AG10803 (cell line): ENCODE measurements around the gene TMA7.
"Not testable (repeated sequence)": the region's sequence is repeated elsewhere in the genome, so short reads cannot be mapped to it uniquely, and the experiment has no call there.

ENCODE experiments used
- DNase-seq: peaks from one replicate; pipeline ENCODE4 v3.0.0; 2010; ENCODE audit warnings: low read depth
- H3K4me3 ChIP-seq: 2 replicates; pipeline ENCODE4 v1.5.1; 2011; ENCODE audit warnings: mild to moderate bottlenecking, low read length, control low read depth
- TF ChIP-seq, protein P1 (sequence below): conservative IDR thresholded peaks from 2 replicates; pipeline ENCODE4 v1.5.1; 2011; ENCODE audit warnings: mild to moderate bottlenecking, low read length, control low read depth, inconsistent platforms

TMA7 gene

DNA sequence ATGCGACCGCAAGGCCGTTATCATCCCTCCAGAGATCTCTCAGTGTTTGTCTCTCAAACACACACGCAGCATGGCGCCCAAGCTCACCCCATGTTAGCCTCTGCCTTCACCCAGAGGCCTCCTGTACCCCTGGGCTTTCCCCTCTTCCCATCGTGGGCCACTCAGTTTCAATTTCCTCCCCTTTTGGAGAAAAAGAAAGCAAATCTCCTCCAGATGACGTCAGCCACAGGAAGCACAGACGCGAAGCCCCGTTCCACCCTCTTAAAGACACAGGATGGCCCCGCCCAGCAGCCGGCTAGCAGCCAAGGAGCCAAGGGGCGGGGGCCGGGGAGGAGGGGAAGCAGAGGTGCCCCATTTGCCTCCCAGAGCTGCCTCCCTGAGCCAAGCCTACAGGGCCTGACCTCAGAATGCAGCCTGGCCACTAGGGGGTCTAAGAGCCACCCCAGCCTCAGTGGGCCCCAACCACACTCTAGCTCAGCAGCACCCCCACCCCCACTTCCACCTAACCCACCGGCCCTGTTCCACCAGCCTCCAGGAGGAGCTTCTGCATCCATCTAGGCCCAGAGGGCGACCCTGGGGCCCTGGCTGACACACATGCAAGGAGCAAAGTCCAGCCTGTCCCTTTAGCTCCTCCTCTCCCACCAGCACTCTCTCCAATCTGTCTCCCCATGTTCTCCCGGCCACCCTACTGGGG lies 33.0 kb downstream of the TMA7 start:
- H3K4me3 ChIP-seq: peak overlapping the region; percentile 76
- TF ChIP-seq, protein P1, sequence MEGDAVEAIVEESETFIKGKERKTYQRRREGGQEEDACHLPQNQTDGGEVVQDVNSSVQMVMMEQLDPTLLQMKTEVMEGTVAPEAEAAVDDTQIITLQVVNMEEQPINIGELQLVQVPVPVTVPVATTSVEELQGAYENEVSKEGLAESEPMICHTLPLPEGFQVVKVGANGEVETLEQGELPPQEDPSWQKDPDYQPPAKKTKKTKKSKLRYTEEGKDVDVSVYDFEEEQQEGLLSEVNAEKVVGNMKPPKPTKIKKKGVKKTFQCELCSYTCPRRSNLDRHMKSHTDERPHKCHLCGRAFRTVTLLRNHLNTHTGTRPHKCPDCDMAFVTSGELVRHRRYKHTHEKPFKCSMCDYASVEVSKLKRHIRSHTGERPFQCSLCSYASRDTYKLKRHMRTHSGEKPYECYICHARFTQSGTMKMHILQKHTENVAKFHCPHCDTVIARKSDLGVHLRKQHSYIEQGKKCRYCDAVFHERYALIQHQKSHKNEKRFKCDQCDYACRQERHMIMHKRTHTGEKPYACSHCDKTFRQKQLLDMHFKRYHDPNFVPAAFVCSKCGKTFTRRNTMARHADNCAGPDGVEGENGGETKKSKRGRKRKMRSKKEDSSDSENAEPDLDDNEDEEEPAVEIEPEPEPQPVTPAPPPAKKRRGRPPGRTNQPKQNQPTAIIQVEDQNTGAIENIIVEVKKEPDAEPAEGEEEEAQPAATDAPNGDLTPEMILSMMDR: peak; percentile 55

GRCh38 chr3:48473617-48473952 lies 33.5 kb downstream of the TMA7 start:
- TF ChIP-seq, protein P1: no peak
- no peak overlapping the region for H3K4me3 ChIP-seq

More for the DNA sequence above, 33.0 kb downstream of the TMA7 start:
- DNase-seq: peak; percentile 87

GRCh38 chr3:48474031-48474430 lies 34.0 kb downstream of the TMA7 start:
- not testable (repeated sequence) for DNase-seq, H3K4me3 ChIP-seq

More at GRCh38 chr3:48473617-48473952, 33.5 kb downstream of the TMA7 start:
- DNase-seq: no peak

DNA sequence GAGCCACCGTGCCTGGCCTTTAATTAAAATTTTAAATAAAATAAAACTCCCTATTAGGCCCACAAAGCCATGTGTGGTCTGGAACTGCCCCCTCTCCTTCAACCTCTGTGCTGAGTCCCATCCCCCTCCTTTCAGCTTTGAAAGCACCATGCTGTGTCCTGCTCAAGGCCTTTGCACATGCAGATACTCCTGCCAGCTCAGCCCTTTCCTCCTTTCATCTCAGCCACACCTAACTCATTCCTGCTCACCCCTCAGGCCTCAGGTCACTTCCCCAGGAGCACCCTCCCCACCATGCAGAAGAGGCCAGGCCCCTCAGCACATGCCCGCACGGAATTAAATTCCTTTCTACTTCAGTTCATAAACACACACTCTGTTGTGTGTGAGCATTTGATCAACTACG lies 34.6 kb downstream of the TMA7 start:
- DNase-seq: no peak
- TF ChIP-seq, protein P1: no peak
- H3K4me3 ChIP-seq: no peak overlapping the region

DNA sequence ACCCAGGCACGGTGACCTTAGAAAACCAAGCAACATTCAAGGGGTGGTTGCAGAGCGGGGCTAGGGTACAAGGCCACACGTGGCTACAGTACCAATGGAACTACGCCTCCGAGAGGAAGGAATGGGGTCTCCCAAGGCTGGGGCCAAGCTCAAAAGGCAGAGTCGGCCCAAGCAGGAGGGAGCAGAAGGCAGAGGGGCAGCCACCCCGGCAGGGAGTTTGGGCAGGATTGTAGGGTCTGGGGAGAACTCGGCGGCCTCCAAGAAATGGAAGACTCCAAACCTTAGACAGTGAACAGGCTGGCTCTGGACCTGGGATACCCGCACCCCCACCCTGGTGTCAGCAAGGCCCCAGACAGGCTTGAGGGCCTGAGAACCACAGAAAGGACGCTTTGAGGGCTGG lies 35.1 kb downstream of the TMA7 start:
- no peak for DNase-seq
- H3K4me3 ChIP-seq: no peak overlapping the region
- TF ChIP-seq, protein P1: no peak

- DNase-seq: no peak
- TF ChIP-seq, protein P1: no peak
- no peak overlapping the region for H3K4me3 ChIP-seq
Observed at GRCh38 chr3:48476426-48477053, 36.5 kb downstream of the TMA7 start.

GRCh38 chr3:48477959-48478520 lies 38.0 kb downstream of the TMA7 start:
- no peak for DNase-seq
- no peak overlapping the region for H3K4me3 ChIP-seq
- TF ChIP-seq, protein P1: no peak
